ENCODE measurements around the gene IL31RA.
A peak's percentile ranks its signal among the peaks of the same experiment; 100 is the strongest.

The IL31RA gene

DNA sequence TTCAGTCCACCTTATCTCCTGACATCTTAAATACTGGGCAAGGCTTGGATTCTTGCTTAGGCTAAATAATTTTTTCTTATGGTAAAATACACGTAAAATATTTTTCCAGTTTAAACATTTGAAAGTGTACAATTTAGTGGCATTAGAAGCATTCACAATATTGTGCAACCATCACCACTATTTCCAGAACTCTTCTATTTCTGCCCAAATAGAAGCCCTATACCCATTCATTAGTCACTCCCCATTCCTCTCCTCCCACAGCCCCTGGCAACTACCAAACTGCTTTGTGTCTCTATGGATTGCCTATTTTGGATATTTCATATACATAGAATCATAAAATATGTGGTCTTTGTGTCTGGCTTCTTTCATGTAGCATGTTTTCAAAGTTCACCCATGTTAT is 57.6 kb downstream of the IL31RA start:
- no peak overlapping the region for H3K27ac ChIP-seq
- DNase-seq: no peak
- no peaks in the 10 kb centered on the region for H3K36me3 ChIP-seq
- H3K4me3 ChIP-seq: no peak overlapping the region
- peaks cover 0 to 13% (median 0%) of the 10 kb centered on the region in 4 donors for H3K4me1 ChIP-seq
- intact Hi-C loops (cut with DNase I; ENCODE audit: low total_unique reads): no loop called here
- TF ChIP-seq, protein P1, sequence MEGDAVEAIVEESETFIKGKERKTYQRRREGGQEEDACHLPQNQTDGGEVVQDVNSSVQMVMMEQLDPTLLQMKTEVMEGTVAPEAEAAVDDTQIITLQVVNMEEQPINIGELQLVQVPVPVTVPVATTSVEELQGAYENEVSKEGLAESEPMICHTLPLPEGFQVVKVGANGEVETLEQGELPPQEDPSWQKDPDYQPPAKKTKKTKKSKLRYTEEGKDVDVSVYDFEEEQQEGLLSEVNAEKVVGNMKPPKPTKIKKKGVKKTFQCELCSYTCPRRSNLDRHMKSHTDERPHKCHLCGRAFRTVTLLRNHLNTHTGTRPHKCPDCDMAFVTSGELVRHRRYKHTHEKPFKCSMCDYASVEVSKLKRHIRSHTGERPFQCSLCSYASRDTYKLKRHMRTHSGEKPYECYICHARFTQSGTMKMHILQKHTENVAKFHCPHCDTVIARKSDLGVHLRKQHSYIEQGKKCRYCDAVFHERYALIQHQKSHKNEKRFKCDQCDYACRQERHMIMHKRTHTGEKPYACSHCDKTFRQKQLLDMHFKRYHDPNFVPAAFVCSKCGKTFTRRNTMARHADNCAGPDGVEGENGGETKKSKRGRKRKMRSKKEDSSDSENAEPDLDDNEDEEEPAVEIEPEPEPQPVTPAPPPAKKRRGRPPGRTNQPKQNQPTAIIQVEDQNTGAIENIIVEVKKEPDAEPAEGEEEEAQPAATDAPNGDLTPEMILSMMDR (IDR thresholded peaks at IDR 0.05): no peak
- no peaks in the 10 kb centered on the region for H3K27me3 ChIP-seq
- H3K9me3 ChIP-seq: no peaks in the 10 kb centered on the region

DNA sequence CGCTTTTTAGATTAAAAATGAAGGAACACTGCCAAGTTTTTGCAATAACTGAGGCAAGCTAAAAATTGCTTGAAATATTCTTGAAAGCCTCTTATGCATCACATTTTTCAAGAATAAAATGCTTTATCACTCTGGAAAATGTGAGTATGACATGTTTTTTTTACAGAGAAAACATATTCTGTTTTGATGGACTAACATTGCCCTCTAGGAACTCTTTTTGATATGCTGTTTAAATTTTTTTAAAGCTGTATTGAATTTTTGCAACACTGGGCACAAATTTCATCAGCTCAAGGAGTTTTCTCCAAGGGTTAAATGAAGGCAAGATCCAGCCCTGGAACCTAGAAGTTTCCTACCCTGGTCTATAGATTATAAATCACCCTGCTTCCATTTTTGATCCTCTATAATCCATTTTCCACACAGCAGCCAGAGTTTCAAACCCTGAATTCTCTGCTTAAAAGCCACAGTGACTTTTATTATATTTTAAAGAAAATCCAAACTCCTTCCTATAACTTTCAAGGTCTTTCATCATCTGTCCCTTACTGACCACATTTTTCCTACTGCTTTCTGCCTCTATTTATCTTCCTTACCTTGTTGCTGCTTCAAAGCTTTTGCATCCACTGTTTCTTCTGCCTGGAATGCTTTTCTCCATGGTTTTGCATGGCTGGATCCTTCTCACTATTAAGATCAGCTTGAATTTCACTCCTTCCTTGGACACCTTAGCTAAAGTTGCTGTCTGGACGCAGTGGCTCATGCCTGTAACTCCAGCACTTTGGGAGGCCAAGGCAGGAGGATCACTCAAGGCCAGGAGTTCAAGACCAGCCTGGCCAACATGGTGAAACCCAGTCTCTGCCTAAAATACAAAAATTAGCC is 60.9 kb downstream of the IL31RA start:
- no peak for DNase-seq
- Histone ChIP-seq H3K27ac (no peak overlapping the region), H3K27me3 (no peaks in the 10 kb centered on the region), H3K9me3 (no peaks in the 10 kb centered on the region), H3K4me1 (peaks cover 0 to 17% (median 2%) of the 10 kb centered on the region in 4 donors), H3K36me3 (no peaks in the 10 kb centered on the region), H3K4me3 (no peak overlapping the region)
- TF ChIP-seq, protein P1 (IDR thresholded peaks at IDR 0.05): no peak
- intact Hi-C loops (cut with DNase I; ENCODE audit: low total_unique reads): no loop called here

DNA sequence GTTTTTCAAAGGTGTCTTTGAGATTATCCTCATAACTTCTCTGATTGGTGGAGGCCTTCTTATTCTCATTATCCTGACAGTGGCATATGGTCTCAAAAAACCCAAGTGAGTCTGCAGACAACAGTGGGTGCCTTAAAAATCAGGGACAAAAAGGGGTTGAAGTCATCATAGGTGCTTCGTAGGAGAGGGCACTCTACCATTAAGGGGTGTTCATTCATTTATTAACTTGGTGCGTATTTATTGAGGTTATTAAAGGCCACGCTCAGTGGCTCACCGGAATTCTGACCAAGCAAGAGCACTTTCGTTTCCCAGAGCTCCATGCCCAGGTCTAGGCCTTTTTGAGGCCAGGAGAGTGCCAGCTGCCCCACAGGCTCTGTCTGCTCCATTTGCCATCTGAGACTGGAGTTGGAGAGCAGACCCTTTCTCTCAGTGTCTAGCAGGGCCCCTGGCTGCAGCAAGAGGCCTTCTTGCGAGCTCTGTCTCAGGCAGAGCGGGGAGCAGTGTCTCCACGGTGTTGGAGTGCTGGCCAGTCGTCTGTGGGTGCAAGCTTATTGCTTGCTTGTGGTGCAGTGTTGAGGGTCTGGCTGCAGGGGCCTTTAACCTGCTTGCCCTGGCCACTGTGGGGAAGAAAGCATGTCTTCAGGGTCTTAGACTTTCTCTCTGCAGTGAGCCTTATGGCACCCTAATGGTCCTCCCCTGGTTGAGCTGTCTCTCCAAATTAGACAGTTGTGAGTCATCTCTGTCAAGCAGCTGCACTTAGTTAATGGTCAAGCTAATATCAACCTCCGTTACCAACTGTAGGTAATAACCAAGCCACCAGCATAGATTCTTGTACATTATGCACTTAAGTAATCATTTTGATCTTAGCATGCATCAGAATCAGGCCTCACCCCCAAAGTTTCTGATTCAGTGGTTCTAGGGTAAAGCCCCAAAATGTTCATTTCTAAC is 62.6 kb downstream of the IL31RA start:
- intact Hi-C loops (cut with DNase I; ENCODE audit: low total_unique reads): no loop called here
- H3K4me3 ChIP-seq: no peak overlapping the region
- no peak for DNase-seq
- H3K9me3 ChIP-seq: no peaks in the 10 kb centered on the region
- H3K36me3 ChIP-seq: no peaks in the 10 kb centered on the region
- no peak overlapping the region for H3K27ac ChIP-seq
- H3K4me1 ChIP-seq: peaks cover 0 to 17% (median 2%) of the 10 kb centered on the region in 4 donors
- H3K27me3 ChIP-seq: no peaks in the 10 kb centered on the region
- TF ChIP-seq, protein P1 (IDR thresholded peaks at IDR 0.05): no peak

DNA sequence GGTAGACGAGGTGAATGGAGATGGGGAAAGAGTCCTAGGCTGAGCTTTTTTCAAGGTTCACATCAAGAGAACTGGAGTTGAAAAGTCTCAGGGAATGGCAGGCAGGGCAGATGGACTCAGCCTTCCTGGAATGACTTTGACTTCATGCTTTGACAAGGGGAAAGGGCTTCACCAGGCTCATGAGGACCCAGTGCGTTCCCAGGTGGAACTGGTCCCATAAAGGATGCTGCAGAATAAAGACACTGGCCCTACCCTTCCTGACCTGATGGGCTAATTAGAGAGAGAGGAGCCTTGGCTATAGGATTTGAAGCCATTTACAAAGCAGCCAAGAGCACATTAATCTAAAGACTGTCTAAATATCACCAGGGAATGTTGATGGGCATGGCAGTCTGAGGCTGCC is 63.8 kb downstream of the IL31RA start:
- intact Hi-C loops (cut with DNase I; ENCODE audit: low total_unique reads): no loop called here
- H3K9me3 ChIP-seq: no peaks in the 10 kb centered on the region
- peaks cover 0 to 17% (median 2%) of the 10 kb centered on the region in 4 donors for H3K4me1 ChIP-seq
- TF ChIP-seq, protein P1 (IDR thresholded peaks at IDR 0.05): no peak
- no peaks in the 10 kb centered on the region for H3K36me3 ChIP-seq
- H3K4me3 ChIP-seq: no peak overlapping the region
- H3K27ac ChIP-seq: no peak overlapping the region
- no peaks in the 10 kb centered on the region for H3K27me3 ChIP-seq
- DNase-seq: no peak

DNA sequence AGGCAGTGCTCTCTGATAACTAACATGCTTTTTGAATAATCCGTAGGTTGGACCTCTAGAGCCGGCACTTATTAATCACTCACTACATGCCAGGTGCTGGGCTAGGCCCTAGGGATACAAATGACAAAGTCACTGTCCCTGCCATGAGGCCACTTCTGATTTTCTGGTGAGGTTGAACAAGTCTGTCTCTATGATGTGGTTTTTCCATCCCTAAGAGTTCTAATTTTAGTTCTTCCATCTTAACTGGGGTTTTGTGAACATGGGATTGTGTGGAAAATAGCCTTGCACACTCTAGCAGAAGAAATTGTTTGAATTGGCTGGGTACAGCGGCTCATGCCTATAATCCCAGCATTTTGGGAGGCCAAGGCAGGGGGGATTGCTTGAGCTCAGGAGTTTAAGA is 64.6 kb downstream of the IL31RA start:
- no peak for DNase-seq
- Histone ChIP-seq H3K4me3 (no peak overlapping the region), H3K27ac (peak overlapping the region in 1 of 2 donors; percentile 10), H3K9me3 (no peaks in the 10 kb centered on the region), H3K27me3 (no peaks in the 10 kb centered on the region), H3K36me3 (no peaks in the 10 kb centered on the region), H3K4me1 (peaks cover 0 to 17% (median 2%) of the 10 kb centered on the region in 4 donors)
- intact Hi-C loops (cut with DNase I; ENCODE audit: low total_unique reads): no loop called here
- TF ChIP-seq, protein P1 (IDR thresholded peaks at IDR 0.05): no peak
